HEK293T (cell line): ENCODE results near the gene BRINP3.

Experiments used
- ARNT ChIP-seq: fragments of 450-650 bp; IDR thresholded peaks from 2 replicates; pipeline ENCODE4 v1.6.1; 2017; ENCODE audit warnings: mild to moderate bottlenecking
- FOXM1 ChIP-seq: fragments of 450-650 bp; IDR thresholded peaks from 2 replicates; pipeline ENCODE4 v1.6.1; 2017; ENCODE audit warnings: mild to moderate bottlenecking, borderline replicate concordance
- HDGF ChIP-seq: fragments of 450-650 bp; IDR thresholded peaks from 2 replicates; pipeline ENCODE4 v1.6.1; 2017; ENCODE audit warnings: antibody characterized with exemption, borderline replicate concordance
- SUZ12 ChIP-seq: fragments of 450-650 bp; IDR thresholded peaks from 2 replicates; pipeline ENCODE4 v1.6.1; 2016; ENCODE audit warnings: mild to moderate bottlenecking
- TARDBP ChIP-seq: fragments of 450-650 bp; IDR thresholded peaks from 2 replicates; pipeline ENCODE4 v1.6.1; 2016

DNA sequence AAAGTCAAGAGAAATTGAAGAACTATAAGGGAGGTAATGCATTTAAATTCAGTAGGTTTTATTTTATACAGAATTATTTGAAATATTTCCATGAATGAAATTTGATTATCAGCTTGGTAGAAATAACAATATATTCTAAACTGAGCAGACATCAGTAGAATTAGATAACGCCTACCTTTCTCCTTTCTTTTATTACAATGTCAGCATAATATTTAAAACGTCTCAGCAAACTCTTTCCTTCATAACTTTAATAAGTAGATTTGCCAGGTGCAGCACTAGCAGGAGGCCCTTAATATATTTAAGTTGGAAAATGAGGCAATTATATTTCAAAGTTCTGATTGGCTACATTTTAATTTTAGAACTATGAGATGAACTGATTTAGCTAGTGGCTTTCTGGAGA lies 298.8 kb downstream of the BRINP3 start:
- no peak for TF ChIP-seq FOXM1
- TF ChIP-seq SUZ12, result no peak
- no peak for TF ChIP-seq TARDBP
- TF ChIP-seq HDGF, result no peak
- no peak for TF ChIP-seq ARNT
